ENCODE data around the gene VPS51.
A peak's percentile ranks its signal among the peaks of the same experiment; 100 is the strongest.
"Not testable (repeated sequence)": the region's sequence is repeated elsewhere in the genome, so short reads cannot be mapped to it uniquely, and the experiment has no call there.

The VPS51 gene

DNA sequence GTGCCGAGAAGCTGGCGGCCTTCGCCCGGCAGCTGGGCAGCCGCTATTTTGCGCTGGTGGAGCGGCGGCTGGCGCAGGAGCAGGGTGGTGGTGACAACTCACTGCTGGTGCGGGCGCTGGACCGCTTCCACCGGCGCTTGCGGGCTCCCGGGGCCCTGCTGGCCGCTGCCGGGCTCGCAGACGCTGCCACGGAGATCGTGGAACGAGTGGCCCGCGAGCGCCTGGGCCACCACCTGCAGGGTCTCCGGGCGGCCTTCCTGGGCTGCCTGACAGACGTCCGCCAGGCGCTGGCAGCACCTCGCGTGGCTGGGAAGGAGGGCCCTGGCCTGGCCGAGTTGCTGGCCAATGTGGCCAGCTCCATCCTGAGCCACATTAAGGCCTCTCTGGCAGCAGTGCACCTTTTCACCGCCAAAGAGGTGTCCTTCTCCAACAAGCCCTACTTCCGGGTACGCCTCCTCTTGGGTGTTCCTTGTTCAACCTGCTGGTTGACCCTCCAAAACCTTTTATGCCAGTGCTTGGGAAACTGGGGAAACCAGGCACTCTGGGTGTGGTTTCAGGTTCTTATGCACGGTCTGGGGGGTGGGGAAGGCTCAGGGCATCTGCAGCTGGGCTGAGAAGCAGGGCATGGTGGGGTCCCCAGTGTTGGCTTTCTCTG lies 12.6 kb downstream of the VPS51 start:
- DNase-seq, result no peak

DNA sequence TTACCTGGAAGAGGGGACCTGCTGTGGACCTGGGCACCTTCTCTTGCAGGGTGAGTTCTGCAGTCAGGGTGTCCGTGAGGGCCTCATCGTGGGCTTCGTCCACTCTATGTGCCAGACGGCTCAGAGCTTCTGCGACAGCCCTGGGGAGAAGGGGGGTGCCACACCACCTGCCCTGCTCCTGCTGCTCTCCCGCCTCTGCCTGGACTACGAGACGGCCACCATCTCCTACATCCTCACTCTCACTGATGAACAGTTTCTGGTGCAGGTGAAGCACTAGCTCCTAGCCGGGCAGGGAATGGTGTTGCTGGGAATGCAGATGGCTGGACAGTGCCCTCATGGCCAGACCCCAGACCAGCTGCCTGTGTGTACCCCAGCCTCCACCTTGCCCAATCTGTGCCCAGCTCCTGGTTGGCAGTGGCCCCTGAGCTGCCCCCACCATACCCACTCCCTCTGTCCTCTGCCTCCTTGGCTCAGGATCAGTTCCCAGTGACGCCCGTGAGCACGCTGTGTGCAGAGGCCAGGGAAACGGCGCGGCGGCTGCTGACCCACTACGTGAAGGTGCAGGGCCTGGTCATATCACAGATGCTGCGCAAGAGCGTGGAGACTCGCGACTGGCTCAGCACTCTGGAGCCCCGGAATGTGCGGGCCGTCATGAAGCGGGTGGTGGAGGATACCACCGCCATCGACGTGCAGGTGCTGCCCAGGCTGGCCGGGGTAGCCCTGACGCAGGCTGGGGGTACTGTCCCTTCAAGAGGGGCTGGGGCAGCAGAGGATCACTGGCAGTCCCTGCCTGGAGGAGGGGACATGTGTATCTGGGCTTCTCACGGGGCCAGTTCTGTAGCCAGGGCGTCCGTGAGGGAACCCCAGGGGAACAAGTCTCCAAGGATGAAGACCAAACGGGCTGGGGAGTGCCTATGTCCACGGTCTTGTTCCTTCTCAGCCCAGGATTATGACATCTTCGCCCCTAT lies 13.5 kb downstream of the VPS51 start:
- DNase-seq, result no peak

DNA sequence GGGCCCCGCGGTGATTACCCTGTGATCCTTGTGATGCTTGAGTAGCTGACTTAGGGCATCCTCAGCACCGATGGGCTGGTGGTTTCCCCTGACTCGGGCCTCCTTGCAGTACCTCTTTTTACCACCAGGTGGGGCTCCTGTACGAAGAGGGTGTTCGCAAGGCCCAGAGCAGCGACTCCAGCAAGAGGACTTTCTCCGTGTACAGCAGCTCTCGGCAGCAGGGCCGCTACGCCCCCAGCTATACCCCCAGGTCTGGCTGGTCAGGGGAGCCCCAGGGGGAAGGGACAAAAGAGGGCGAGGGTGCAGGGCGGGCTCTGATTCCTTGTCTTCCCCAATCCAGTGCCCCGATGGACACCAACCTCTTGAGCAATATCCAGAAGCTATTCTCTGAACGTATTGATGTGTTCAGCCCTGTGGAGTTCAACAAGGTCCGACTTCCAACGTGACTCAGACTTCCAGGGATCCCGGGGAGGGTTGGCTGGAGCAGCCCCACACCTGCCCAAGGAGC lies 14.4 kb downstream of the VPS51 start:
- peak; percentile 97 for DNase-seq

DNA sequence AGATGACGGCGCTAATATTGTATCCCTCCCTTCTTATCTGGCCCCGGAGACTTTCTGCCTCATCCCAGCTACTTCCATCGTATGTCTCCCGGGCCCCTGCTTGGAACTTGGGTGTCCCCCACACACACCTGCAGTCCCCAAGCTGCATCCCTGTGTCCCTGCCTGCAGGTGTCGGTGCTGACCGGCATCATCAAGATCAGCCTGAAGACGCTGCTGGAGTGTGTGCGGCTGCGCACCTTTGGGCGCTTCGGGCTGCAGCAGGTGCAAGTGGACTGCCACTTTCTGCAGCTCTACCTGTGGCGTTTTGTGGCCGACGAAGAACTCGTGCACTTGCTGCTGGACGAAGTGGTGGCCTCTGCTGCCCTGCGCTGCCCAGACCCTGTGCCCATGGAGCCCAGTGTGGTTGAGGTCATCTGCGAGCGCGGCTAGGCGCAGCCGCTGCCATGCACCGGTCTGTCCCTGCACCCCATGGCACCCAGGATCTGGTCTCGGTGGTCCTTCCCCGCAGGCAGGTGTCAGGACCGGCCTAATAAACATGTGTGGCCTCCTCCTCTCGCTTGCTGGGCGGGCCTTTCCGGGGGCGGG lies 15.2 kb downstream of the VPS51 start:
- DNase-seq, result no peak

DNA sequence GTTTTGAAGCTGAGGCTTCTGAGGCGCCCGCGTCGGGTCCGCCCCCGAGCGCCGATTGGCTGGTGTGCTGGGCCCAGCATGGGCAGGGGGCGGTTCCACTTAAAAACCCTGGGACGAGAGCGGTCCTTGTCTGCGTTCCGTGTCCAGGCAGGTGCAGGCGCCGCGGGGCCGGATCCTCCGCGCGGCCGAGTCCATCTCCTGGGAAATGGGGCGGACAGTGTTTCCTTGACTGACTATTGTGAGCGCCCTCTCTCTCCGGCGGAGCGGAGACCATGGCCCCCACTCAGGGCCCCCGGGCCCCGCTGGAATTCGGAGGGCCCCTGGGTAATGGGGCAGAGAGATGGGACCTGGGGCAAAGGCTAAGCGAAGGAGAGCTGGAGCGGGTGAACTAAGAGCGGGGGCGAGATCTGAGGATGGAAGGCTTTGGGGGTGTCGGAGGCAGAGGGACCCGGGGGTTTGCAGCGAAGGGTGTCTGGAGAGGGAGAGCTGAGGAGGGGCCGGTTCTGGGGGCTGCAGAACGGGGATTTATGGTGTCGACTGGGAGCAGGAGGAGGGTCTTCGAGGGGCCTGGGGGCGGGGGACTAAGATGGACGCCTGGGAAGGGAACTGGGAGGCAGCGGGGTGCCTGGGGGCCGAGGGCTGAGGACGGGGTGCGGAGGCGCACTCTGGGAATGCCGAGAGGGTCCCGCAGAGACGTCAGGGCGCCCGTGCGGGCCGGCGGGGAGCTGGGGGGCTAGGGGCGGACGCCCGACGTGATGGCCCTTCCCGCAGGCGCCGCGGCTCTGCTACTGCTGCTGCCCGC lies 15.9 kb downstream of the VPS51 start, which contains the start of gene TM7SF2:
Gene TM7SF2 (plus strand): TSS at position 129 of the 802 bp plus-strand sequence. CDS start 144 bp downstream, at position 273.
- DNase-seq, result peak; percentile 95

DNA sequence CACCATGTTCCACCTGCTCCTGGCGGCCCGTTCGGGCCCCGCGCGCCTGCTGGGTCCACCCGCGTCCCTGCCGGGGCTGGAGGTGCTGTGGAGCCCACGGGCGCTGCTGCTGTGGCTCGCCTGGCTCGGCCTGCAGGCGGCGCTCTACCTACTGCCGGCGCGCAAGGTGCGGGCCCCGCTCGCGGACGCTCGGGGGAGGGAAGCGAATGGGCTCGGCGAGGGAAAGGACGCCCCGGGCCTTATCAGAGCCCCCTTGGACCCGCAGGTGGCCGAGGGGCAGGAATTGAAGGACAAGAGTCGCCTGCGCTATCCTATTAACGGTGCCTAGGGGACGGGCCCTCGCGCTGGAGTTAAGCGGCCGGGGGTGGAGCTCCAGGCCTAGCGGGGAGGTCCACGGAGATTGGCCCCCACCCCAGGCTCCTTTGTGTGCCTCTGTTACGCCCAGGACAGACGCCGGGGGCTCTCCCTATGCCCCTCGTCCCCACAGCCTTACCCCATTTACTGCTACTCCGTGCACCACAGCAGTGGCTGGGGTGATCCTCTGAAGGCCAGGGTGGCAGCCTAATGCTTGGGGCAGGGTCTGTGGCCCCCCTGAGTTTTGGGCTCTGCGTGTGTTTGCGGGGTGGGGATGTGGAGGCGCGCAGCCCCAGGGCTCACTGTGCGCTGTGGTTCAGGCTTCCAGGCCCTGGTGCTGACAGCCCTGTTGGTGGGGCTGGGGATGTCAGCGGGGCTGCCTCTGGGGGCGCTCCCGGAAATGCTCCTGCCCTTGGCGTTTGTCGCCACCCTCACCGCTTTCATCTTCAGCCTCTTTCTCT lies 16.7 kb downstream of the VPS51 start:
- peak; percentile 78 for DNase-seq

DNA sequence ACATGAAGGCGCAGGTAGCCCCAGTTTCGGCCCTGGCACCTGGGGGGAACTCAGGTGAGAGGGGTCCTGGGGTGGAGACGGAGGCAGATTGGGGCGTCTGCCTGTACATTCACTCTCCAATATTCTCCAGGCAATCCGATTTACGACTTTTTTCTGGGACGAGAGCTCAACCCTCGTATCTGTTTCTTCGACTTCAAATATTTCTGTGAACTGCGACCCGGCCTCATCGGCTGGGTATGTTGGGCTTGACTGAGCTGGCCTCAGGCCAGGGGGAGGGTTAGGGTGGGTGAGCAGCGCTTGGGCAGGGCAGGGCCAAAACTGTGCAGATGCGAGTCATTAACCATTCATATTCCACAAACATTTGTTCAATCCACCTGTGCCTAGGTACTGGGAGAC lies 17.3 kb downstream of the VPS51 start:
- DNase-seq, result no peak

DNA sequence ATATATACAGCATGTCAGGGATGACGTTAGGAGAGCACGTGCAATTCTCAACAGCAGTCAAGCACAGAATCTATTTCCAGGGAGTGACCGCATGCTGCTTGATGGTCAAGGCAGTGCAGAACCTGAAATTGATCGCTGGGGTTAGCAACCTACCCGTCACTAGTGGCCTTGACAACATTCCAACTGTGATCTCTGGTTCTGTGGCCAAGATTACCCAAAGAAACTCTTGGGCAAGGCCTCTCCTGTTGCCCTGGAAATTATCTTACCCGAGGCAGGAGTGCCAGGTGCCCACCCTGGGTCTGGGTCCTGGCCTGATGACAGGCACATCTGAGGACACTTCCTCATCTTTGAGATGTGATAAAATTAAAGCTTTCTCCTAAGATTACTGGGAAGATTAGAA lies 17.8 kb downstream of the VPS51 start:
- DNase-seq, result no peak

DNA sequence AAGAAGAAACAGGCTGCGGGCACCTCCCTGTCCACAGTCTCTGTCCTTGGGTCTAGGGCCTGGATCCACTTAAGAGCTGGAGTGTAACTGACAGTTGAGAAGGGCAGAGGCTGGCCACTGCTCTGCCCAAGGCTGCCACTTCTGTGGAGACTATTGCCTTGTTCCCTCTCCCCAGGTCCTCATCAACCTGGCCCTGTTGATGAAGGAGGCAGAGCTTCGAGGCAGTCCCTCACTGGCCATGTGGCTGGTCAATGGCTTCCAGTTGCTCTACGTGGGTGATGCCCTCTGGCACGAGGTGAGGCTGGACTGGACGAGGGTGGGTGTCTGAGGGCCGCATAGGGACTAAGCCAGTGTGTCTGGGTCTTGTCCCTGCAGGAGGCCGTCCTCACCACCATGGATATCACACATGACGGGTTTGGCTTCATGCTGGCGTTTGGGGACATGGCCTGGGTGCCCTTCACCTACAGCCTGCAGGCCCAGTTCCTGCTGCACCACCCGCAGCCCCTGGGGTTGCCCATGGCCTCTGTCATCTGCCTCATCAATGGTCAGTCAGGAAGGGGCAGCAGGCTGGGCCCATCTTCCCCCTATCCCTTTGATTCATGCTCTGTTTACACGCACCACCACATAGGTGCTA lies 18.6 kb downstream of the VPS51 start:
- no peak for DNase-seq

DNA sequence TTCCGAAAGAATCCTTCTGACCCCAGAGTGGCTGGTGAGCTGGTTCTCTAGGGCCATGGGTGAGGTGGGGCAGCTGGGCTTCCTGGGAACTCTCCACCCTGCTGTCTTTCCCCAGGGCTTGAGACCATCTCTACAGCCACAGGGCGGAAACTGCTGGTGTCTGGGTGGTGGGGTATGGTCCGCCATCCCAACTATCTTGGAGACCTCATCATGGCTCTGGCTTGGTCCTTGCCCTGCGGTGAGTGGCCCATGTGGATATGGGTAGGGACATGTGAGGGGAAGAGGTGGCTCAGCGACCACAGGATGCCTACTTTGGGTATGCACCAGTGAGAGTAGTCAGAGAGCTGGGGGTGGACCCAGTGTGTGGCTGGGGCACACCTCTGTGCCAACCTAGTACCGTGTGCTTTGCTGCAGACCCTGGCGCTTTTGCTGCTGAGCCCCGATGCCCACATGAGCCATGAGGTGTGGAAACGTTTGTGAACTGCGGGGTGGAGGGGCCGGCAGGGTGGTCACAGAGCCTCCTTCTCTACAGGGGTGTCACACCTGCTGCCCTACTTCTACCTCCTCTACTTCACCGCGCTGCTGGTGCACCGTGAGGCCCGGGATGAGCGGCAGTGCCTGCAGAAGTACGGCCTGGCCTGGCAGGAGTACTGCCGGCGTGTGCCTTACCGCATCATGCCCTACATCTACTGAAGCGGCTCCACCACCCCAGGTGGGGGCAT lies 19.5 kb downstream of the VPS51 start:
- no peak for DNase-seq

DNA sequence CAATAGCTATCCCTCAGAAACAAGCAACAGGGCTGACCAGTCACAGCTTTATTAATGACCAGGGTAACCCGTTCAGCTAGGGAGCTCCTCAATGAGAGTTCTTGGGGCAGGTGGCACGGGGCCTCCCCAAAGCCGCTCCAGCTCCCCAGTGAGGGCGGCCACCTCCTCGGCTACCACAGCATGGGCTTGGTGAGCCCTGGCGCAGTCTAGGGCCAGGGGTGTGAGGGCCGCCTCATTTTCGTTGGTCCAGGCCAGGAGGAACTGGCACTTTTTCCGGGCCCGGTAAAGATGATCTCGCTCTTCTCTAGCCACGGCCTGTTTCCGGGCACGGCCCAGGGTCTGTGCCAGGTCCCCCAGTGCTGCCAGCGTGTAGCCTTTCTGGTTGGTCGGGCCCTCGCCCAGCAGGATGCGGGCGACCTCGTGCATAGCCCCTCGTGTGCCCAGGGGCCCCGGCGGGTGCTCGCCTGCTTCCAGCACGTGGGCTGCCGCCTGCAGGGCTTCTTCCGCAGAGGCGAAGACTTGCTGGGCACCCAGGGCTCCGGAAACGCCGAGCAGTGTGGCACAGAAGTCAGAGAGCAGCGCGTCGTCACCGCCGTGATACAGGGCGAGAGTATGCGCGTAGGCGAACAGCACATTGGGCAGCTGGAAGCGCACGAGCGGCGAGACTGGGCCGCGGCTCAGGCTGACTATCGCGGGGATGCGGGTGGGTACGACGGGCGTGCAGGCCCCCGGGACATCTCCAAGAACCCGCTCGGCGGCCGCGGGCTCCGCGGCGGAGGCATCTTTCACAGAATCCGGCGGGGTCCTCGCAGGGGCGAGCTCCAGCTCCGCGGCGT lies 20.6 kb downstream of the VPS51 start:
- DNase-seq, result peak; percentile 55

DNA sequence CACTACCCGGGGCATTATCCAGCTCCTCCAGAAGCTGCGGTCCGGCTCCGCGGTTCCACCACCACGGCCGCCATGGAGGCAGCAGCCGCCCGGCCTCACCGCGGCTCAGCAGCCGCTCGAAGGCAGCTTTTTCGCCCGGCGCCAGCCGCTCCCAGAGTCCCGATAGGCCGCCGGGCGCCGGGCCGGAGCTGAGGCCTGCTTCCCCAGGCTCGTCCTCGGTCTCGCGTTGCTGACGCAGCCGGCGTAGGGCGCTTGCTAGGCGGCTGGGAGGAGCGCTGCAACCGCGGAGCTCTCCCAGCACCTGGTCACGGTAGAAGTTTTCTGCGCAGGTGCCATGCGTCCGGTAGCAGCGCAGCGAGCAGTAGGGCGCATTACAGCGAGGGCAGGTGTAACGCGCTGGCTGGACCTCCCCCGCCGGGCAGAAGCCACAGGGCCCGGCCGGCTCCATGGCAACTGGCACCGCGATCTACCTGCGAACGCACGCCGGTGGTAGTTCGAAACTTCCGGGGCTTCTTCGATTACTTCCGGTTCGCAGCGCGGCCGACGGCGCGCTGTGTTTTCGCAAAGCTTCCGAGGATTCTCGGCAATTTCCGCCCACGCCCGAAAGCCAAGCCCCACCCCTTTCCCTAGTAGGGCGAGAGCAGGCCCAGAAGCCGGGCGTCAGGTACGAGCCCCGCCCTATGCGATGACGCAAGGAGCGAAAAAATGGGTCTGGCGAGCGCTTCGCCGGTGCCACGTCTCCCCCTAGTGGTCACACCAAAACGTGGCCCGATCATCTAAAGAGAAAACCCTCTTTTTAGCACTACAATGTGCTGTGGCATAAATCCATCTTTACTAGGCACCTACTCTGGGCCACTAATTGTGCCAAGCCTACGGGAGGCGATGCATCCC lies 21.4 kb downstream of the VPS51 start, which contains the start of gene ZNHIT2:
Gene ZNHIT2 (minus strand): TSS at position 496 of the 891 bp plus-strand sequence. CDS start 48 bp downstream, at position 448.
- peak; percentile 100 for DNase-seq

DNA sequence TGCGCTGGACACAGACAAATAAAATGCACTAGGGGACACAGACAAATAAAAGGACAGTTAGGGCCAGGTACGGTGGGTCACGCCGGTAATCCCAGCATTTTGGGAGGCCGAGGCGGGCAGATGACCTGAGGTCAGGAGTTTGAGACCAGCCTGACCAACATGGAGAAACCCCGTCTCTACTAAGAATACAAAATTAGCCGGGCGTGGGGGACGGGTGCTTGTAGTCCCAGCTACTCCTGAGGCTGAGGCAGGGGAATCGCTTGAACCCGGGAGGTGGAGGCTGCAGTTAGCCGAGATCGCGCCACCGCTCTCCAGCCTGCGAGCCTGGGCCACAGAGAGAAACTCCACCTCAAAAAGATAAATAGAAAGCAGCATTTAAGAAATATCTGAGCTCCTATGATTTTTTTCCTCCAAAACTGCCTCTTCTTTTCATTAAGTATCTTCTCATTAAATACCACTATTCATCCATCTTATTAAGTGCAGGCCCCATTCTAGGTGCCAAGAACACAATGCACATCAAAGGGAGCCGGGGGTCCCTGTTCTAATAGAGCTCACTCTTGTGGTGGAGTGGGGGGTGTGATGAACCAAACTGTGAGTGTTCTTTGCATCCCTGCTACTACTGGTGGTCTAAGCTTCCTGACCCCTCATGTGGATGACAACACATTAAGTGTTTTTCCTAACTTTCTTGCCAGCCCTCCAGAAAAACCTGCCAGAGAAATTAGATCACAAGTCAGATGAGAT lies 22.3 kb downstream of the VPS51 start:
- no peak for DNase-seq

DNA sequence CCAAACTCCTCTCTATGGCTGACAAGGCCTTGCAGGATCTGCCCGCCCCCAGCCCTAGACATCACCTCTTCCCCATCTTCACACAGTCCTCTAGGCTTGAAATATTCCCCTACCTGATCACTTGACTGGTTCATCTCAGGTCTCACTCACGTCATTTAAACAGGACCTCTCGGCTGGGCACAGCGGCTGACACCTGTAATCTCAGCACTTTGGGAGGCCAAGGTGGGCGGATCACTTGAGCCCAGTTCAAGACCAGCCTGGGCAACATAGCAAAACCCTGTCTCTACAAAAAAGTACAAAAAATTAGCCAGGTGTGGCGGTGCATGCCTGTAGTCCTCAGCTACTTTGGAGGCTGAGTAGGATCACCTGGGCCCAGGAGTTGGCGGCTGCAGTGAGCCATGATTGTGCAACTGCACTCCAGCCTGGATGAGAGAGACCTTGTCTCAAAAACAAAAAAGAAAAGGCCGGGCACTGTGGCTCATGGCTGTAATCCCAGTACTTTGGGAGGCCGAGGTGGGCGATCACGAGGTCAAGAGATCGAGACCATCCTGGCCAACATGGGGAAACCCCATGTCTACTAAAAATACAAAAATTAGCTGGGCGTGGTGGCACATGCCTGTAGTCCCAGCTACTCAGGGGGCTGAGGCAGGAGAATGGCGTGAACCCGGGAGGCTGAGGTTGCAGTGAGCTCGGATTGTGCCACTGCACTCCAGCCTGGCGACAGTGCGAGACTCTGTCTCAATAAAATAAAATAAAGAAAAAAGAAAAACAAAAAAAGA lies 23.1 kb downstream of the VPS51 start:
- not testable (repeated sequence) for DNase-seq

DNA sequence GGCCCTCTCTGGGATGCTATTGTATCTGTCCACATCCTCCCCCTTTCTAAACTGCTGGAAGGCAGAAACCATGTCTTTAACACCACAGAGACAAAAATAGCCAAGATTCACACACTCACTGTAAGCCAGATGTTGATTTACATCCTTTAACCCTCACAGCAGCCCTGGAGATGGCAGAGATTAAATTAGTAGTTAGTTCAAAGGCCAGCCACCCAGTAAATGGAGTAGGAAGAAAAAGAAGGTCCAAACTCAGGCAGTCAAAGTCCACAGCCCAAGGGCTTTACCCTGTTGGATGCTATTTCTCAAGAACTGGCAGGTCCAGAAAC lies 23.6 kb downstream of the VPS51 start:
- DNase-seq, result no peak

DNA sequence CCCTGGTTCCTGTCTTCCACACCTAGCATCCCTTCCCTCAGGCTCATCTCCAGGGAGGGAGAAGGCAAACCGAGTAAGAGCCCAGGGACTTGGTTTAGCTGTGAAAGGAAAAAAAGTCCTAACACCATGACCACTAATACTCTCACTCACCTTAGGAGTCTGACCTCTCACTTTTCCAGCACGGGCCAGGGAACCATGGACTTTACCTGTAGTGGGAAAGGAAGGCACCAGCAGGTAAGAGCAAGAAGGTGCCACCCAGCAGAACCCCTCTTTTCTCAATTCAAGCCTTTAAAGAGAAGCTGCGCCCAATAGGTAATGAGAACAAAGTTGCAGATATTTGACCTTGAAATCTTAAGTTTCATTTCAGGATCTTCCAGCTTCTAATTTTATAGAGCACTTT lies 24.8 kb downstream of the VPS51 start:
- DNase-seq, result no peak

DNA sequence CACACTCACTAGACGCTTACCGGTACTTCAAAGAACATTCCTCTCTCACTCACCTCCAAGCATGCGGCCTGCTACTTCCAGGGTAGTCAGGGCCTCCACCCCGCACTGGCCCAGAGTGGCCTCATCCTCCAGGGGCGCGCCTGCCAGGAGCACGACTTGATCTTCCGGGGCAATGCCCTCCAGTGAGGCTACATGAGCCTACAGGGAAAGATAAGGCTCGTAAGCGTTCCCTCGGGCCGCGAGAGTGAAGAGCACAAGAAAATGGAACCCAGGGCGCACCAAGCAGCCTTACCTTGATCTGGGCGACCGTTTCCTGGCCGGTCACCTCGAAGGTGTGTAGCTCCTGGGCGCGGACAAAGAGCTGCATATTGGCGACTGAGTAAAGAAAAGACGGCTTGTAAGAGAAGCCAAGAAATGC lies 25.4 kb downstream of the VPS51 start:
- DNase-seq, result no peak
